HFF-Myc (cell line): ENCODE results near the gene C5orf52.

Source experiments
- DNase-seq: peaks from one replicate; pipeline ENCODE4 v3.0.0-alpha.2; 2011; ENCODE audit warnings: low read depth; ENCODE audit errors: extremely low read depth
- H3K4me3 ChIP-seq: replicated peaks from 2 replicates; pipeline ENCODE4 v1.5.1; 2011; ENCODE audit warnings: low read depth, mild to moderate bottlenecking, control low read depth, low read length
- CTCF ChIP-seq: IDR thresholded peaks from 2 replicates; pipeline ENCODE4 v1.5.1; 2012; ENCODE audit warnings: mild to moderate bottlenecking, low read depth, low read length, control low read depth; ENCODE audit errors: missing control alignments

The C5orf52 gene

GRCh38 chr5:157670662-157671591 is at the start of gene C5orf52:
Gene C5orf52, plus strand, starts transcription at chr5:157671533. Its CDS starts 82 bp downstream, at chr5:157671615.
- peak within 1 kb of the TSS; percentile 63 for H3K4me3 ChIP-seq
- no peak for TF ChIP-seq CTCF
- DNase-seq, result no peak

- no peak overlapping the region for H3K4me3 ChIP-seq
- DNase-seq, result no peak
- TF ChIP-seq CTCF, result no peak
Observed at GRCh38 chr5:157624144-157624543, 47.2 kb upstream of the C5orf52 start.

- no peak for TF ChIP-seq CTCF
- H3K4me3 ChIP-seq, result no peak overlapping the region
- no peak for DNase-seq
Observed at GRCh38 chr5:157626831-157627230, 44.5 kb upstream of the C5orf52 start.

GRCh38 chr5:157630341-157630740 is 41.0 kb upstream of the C5orf52 start:
- no peak for DNase-seq
- H3K4me3 ChIP-seq, result no peak overlapping the region
- TF ChIP-seq CTCF, result no peak

- DNase-seq, result no peak
- no peak for TF ChIP-seq CTCF
- no peak overlapping the region for H3K4me3 ChIP-seq
Observed at GRCh38 chr5:157640406-157641066, 30.8 kb upstream of the C5orf52 start.

GRCh38 chr5:157648275-157648990 is 22.9 kb upstream of the C5orf52 start:
- H3K4me3 ChIP-seq, result no peak overlapping the region
- DNase-seq, result no peak
- no peak for TF ChIP-seq CTCF
